Thymus (tissue), 11 donors: ENCODE data around the gene CYP21A2. TPM values are rescaled to one million over a fixed set of nuclear protein-coding genes. Genes with fewer than 3 reads are reported as not detected.
"Not testable (repeated sequence)": the region's sequence is repeated elsewhere in the genome, so short reads cannot be mapped to it uniquely, and the experiment has no call there.

Source experiments
- DNase-seq, 9 donors: peaks; one replicate each; pipeline ENCODE4 v3.0.0-alpha.2; 2013; ENCODE audit warnings: low spot score in 9 of 9, low read depth in 6 of 9, missing footprints in 1 of 9
- H3K27ac ChIP-seq, 2 donors: one replicate each; pipeline ENCODE4 v1.5.1; 2013; ENCODE audit warnings: control low read depth in 1 of 2, low read depth in 1 of 2, low read length in 1 of 2, mild to moderate bottlenecking in 1 of 2, moderate library complexity in 1 of 2
- H3K27me3 ChIP-seq, 2 donors: one replicate each; pipeline ENCODE4 v1.5.1; 2013; ENCODE audit warnings: low read length in 1 of 2; ENCODE audit not compliant: control insufficient read depth in 2 of 2, insufficient read depth in 1 of 2
- H3K36me3 ChIP-seq, 2 donors: one replicate each; pipeline ENCODE4 v1.5.1; 2013; ENCODE audit warnings: low read length in 1 of 2, mild to moderate bottlenecking in 1 of 2, moderate library complexity in 1 of 2; ENCODE audit not compliant: control insufficient read depth in 2 of 2, insufficient read depth in 2 of 2
- H3K4me1 ChIP-seq, 2 donors: one replicate each; pipeline ENCODE4 v1.5.1; 2013; ENCODE audit warnings: low read length in 2 of 2; ENCODE audit not compliant: control insufficient read depth in 2 of 2, insufficient read depth in 2 of 2
- H3K4me3 ChIP-seq, 2 donors: one replicate each; pipeline ENCODE4 v1.5.1; 2013; ENCODE audit warnings: low read length in 2 of 2, control low read depth in 1 of 2, mild to moderate bottlenecking in 1 of 2
- H3K9me3 ChIP-seq, 2 donors: one replicate each; pipeline ENCODE4 v1.5.1; 2013; ENCODE audit warnings: low read length in 1 of 2, mild to moderate bottlenecking in 1 of 2; ENCODE audit not compliant: control insufficient read depth in 2 of 2, insufficient read depth in 1 of 2
- whole genome bisulfite sequencing: extraction: QIAGEN DNeasy Blood & Tissue Kit; methylation state at CpG from one replicate; pipeline ENCODE4 v1.1.7; 2013; 5-methylcytosine and 5-hydroxymethylcytosine counted together
- polyA plus RNA-seq: library from polyadenylated mRNA; stranded (reverse); fragments of 200-250 nt; gene quantifications from one replicate; pipeline ENCODE4 v1.2.3, GENCODE V29; 2013
- total RNA-seq: library from RNA; stranded (reverse); fragments of 120-200 nt; gene quantifications from one replicate; pipeline ENCODE4 v1.2.4, GENCODE V29; 2013
- donor health status: healthy.

The CYP21A2 gene
- total and polyA plus RNA-seq, 2 donors, result 0.24 to 15.7 TPM

DNA sequence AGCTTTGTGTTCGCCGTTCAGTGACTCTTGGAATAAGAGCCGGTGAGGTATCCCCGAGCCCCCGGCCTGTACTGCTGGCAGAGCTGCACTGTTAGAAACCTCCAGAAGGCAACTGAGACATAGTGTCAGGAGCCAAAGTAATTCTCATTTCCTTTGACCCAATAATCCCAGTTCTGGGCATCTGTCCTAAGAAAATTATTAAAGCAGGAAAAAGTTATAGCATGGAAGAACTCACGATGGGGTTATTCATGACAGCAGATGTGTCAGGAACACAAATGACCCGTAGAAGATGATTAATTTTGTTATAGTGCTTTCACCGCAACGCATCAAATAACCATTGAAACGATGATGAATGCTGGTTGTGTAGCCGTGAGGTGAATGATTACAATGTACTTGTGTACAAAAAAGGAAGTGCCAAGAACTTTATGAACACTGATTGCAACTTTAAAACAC is 20.3 kb downstream of the CYP21A2 start:
- Histone ChIP-seq H3K27me3 (peaks cover 0 to 11% of the 10 kb centered on the region in 2 donors), H3K4me1 (no peaks in the 10 kb centered on the region), H3K9me3 (no peaks in the 10 kb centered on the region), H3K27ac (no peak overlapping the region), H3K36me3 (no peaks in the 10 kb centered on the region), H3K4me3 (no peak overlapping the region)
- DNase-seq, result no peak
- WGBS, result 93% methylated on average over 11 of the region's 11 CpGs

DNA sequence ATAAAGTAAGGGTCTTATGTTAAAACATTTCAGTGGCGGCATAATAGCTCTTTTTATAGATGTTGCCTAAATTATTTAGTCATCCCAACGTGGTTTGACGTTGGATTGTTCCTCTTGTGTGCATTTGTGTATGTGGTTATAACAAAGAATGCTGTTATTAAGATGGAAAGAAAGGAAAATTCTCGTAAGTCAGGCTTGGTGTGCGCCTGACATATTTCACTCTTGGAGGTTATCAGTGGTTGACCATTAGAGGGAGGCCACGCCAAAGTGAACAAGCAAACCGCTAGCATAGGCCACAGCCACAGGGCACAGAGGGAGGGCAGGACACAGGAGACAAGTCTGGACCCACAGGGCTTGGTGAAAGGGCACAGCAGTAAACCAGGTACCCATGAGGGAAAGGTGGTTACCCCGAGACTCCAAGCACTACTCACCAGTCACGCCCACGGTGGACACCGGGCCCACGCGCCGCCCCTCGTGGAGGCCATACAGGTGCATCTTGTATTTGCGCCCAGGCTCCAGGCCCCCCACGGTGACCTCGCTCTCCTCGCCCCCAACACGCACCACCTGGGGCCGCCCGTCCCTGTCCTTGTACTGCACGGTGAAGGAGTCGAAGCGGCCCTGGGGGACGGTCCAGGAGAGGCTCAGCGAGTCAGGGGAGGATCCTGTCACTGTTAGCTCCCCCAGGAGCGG is 22.9 kb downstream of the CYP21A2 start:
- Histone ChIP-seq H3K27ac (no peak overlapping the region), H3K4me3 (no peak overlapping the region), H3K27me3 (peaks cover 0 to 11% of the 10 kb centered on the region in 2 donors), H3K4me1 (no peaks in the 10 kb centered on the region), H3K9me3 (no peaks in the 10 kb centered on the region), H3K36me3 (no peaks in the 10 kb centered on the region)
- 97% methylated on average over 28 of the region's 28 CpGs for WGBS
- no peak for DNase-seq

DNA sequence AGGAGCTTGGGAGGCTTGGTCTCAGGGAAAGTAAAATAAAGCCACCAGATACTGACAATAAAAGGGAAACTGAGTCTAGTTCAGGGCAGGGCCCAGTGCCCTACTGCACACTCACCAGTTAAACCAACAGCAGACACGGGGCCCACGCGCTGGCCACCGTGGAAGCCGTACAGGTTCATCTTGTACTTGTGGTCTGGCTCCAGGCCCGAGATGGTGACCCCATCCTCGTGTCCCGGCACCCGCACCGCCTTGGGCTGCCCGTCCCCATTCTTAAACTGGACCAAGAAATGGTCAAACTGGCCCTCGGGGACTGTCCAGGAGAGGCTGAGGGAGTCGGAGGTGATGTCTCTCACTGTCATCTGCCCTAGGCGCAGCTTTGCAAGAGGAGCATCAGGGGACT is 26.5 kb downstream of the CYP21A2 start:
- no peak overlapping the region for H3K4me3 ChIP-seq
- no peak overlapping the region for H3K27ac ChIP-seq
- no peaks in the 10 kb centered on the region for H3K36me3 ChIP-seq
- no peak for DNase-seq
- H3K4me1 ChIP-seq, result no peaks in the 10 kb centered on the region
- WGBS, result 97% methylated on average over 14 of the region's 14 CpGs
- H3K27me3 ChIP-seq, result peaks cover 0 to 5% of the 10 kb centered on the region in 2 donors
- H3K9me3 ChIP-seq, result no peaks in the 10 kb centered on the region

DNA sequence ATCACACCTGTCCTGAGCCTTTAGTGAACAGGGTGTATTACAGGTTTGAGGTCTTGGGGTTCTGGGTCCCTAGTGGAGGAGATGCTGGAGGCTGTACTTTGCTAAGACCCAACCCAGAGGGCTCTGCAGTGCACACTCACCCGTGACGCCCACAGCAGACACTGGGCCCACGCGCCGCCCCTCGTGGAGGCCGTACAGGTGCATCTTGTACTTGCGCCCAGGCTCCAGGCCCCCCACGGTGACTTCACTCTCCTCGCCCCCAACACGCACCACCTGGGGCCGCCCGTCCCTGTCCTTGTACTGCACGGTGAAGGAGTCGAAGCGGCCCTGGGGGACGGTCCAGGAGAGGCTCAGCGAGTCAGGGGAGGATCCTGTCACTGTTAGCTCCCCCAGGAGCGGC is 29.3 kb downstream of the CYP21A2 start:
- H3K27ac ChIP-seq, H3K9me3 ChIP-seq, DNase-seq, H3K4me1 ChIP-seq, H3K4me3 ChIP-seq, H3K36me3 ChIP-seq: not testable (repeated sequence)
- peaks cover 0 to 11% of the 10 kb centered on the region in 2 donors for H3K27me3 ChIP-seq
- 98% methylated on average over 19 of the region's 19 CpGs for WGBS

DNA sequence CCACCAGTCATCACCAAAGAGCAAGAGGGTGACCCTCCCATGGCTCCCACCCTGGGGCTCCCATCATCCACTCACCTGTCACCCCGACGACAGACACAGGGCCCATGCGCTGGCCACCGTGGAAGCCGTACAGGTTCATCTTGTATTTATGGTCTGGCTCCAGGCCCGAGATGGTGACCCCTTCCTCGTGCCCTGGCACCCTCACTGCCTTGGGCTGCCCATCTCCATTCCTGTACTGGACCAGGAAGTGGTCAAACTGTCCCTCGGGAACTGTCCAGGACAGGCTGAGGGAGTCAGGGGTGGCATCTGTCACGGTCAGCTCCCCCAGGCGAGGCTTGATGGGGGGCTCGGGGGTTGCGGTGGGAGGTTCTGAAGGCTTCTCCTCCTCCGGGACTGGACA is 30.1 kb downstream of the CYP21A2 start:
- H3K27me3 ChIP-seq, result peaks cover 0 to 11% of the 10 kb centered on the region in 2 donors
- WGBS, result 95% methylated on average over 13 of the region's 13 CpGs
- not testable (repeated sequence) for H3K4me1 ChIP-seq, DNase-seq, H3K36me3 ChIP-seq, H3K9me3 ChIP-seq, H3K27ac ChIP-seq, H3K4me3 ChIP-seq

DNA sequence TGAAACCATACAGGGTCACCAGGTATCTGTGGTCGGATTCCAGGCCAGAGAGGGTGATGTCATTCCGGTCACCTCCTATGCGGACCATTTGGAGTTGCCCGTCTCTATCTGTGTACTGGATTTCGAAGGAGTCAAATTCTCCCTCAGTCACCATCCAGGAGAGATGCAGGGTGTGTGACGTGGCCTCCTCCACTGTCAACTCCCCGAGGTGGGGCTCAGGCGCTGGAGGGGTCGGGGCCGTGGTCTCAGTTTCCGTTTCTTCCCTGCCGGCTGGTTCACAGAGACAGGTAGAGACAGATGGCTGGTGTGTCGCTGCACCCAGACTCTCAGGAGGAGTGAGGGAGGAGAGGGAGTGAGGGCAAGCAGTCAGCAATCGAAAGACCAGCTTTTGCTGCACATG is 30.7 kb downstream of the CYP21A2 start:
- H3K36me3 ChIP-seq, result no peaks in the 10 kb centered on the region
- H3K4me1 ChIP-seq, result no peaks in the 10 kb centered on the region
- H3K4me3 ChIP-seq, result no peak overlapping the region
- H3K9me3 ChIP-seq, result no peaks in the 10 kb centered on the region
- 94% methylated on average over 14 of the region's 14 CpGs for WGBS
- H3K27me3 ChIP-seq, result peaks cover 0 to 11% of the 10 kb centered on the region in 2 donors
- DNase-seq, result no peak
- H3K27ac ChIP-seq, result no peak overlapping the region

DNA sequence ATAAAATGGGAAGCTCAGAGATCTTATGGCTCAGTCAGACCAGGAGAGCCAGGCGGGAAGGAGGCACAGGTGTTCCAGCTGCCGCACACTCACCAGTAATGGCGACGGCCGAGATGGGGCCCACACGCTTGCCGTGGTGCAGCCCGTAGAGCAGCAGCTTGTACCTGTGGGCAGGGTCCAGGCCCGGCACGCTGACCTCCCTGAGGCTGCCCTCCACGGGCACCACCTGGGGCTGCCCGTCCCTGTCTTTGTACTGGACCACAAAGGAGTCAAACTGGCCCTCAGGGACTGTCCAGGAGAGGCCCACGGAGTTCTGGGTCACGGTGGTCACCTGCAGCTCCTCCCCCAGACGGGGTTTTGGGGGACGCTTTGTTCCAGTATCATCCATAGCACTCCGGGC is 31.2 kb downstream of the CYP21A2 start:
- Histone ChIP-seq H3K4me1 (no peaks in the 10 kb centered on the region), H3K4me3 (no peak overlapping the region), H3K9me3 (no peaks in the 10 kb centered on the region), H3K27me3 (peaks cover 0 to 11% of the 10 kb centered on the region in 2 donors), H3K36me3 (no peaks in the 10 kb centered on the region), H3K27ac (no peak overlapping the region)
- DNase-seq, result no peak
- WGBS, result 96% methylated on average over 17 of the region's 17 CpGs

DNA sequence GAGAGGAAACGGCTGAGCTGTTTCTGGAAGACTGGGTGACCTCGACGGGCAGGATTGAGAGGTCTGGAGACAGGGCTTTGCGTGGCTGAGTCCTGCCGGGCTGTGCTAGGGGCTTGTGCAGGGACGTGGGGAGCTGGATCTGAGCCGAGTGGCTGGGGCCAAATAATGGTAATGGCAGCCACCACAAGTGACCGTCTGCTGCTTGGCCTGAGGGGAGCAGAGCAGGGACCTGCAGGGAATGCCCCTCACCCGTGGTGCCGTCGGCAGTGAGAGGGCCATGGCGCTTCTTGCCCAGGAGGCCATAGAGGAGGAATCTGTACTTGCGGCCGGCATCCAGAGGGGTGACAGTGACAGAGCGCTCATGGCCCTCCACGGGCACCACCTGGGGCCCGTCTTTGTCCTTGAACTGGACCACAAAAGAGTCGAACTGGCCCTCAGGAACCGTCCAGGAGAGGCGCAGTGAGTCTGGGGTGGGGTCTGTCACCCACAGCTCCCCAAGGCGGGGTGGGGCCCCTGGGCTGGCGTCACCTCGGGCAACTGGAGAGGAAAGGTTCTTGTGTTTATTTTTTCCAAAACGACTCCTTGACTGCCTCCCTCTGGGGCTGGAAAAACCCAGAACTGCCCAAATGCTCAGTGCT is 31.8 kb downstream of the CYP21A2 start:
- Histone ChIP-seq H3K27me3 (peaks cover 0 to 11% of the 10 kb centered on the region in 2 donors), H3K36me3 (no peaks in the 10 kb centered on the region), H3K27ac (no peak overlapping the region), H3K4me1 (no peaks in the 10 kb centered on the region), H3K4me3 (no peak overlapping the region), H3K9me3 (no peaks in the 10 kb centered on the region)
- 93% methylated on average over 24 of the region's 24 CpGs for WGBS
- no peak for DNase-seq

DNA sequence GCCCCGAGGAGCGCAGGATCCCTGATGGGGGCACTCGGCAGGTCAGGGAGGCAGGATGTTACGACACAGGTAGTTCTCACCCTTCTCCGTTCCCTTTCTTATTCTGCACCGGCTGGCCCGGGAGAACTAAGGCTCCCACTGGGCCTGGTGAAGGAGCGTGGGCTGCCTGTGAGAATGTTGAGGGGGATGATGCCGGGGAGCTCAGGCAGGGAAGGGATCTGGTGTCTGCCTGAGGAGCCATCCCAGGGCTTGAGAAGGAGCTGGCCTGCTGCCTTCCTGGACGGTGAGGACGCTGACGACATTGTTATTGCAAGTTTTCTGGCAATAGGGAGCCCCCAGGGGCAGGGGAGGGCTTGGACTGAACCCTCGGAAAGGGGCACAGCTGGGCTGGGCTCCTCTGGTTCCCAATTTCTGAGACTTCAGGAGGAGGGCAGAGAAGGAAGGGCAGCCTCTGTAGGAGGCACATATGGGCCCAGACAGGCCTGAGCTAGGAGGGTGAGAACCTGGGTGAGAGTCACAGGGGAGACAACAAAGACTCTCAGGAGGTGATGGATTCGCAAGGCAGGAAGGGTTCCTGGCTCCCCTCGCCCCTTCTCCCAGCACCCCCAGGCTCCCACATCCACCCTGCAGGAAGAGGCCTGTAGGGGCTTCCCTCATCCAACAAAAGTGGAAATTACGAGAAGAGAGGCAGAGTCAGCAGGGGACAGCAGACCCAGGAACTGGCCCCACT is 32.8 kb downstream of the CYP21A2 start:
- no peak overlapping the region for H3K27ac ChIP-seq
- H3K27me3 ChIP-seq, result peaks cover 0 to 11% of the 10 kb centered on the region in 2 donors

More for the DNA sequence above, 32.8 kb downstream of the CYP21A2 start:
- WGBS, result 92% methylated on average over 16 of the region's 16 CpGs
- no peaks in the 10 kb centered on the region for H3K9me3 ChIP-seq
- H3K4me3 ChIP-seq, result no peak overlapping the region
- DNase-seq, result no peak
- no peaks in the 10 kb centered on the region for H3K4me1 ChIP-seq
- H3K36me3 ChIP-seq, result no peaks in the 10 kb centered on the region
